Measurements from ENCODE around the gene OR6B1.

DNA sequence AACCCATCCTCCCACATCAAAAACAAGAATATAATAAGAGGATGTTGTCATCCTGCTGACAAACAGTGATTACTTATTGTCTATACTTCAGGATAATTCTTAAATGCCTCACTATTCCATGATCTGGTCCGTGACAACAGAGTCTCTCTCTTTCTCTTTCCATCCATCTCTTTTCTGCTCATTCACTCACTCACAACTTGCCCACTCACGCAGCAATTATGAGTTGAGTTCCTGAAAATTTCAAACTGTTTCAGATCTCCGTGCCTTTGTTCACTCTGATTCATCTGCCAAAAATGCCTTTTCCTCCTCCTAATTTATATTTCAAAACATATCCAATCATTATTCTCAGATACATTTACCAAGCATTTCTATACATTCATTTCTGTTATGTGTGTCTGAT is 1.4 kb downstream of the OR6B1 start:
- TF ChIP-seq, protein P1, sequence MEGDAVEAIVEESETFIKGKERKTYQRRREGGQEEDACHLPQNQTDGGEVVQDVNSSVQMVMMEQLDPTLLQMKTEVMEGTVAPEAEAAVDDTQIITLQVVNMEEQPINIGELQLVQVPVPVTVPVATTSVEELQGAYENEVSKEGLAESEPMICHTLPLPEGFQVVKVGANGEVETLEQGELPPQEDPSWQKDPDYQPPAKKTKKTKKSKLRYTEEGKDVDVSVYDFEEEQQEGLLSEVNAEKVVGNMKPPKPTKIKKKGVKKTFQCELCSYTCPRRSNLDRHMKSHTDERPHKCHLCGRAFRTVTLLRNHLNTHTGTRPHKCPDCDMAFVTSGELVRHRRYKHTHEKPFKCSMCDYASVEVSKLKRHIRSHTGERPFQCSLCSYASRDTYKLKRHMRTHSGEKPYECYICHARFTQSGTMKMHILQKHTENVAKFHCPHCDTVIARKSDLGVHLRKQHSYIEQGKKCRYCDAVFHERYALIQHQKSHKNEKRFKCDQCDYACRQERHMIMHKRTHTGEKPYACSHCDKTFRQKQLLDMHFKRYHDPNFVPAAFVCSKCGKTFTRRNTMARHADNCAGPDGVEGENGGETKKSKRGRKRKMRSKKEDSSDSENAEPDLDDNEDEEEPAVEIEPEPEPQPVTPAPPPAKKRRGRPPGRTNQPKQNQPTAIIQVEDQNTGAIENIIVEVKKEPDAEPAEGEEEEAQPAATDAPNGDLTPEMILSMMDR (IDR thresholded peaks at IDR 0.05): no peak
- no peak for TF ChIP-seq POLR2A (IDR thresholded peaks at IDR 0.05)

Data from Peyer's patch (tissue), 4 donors.